Endothelial cell of umbilical vein (primary cell): ENCODE measurements around the gene RTF2. TPM values are rescaled to one million over a fixed set of nuclear protein-coding genes. Genes with fewer than 3 reads are reported as not detected.

Experiments
- BruUV-seq: library from RNA; stranded (reverse); fragments of 400-500 nt; replicated peaks from 2 replicates; lab custom pipeline; 2021; lab: Mats Ljungman, UMichigan
- CTCF ChIA-PET: fragments of 300-600, 350-600 bp; sonication (Branson Sonifier 250); formaldehyde crosslinking; loops from one replicate; lab custom pipeline; 2021; ENCODE audit warnings: antibody characterized with exemption, inconsistent platforms; lab: Charles Lee
- POLR2A ChIA-PET: fragments of 300-600, 350-600 bp; sonication (Branson Sonifier 250); formaldehyde crosslinking; loops from one replicate; lab custom pipeline; 2021; ENCODE audit warnings: antibody characterized with exemption, inconsistent platforms; lab: Charles Lee
- DNase-seq: peaks from one replicate; pipeline ENCODE4 v3.0.0-alpha.2; 2011; ENCODE audit warnings: low read depth, low spot score
- FAIRE-seq: peaks from 2 replicates; lab custom pipeline; 2011; peaks lifted over from hg19 to GRCh38; lab: Jason Lieb, UNC
- H2AFZ ChIP-seq: 2 replicates; pipeline ENCODE4 v1.6.0; 2012; ENCODE audit warnings: low read depth, low read length, control low read depth, inconsistent platforms
- H3K27ac ChIP-seq: 2 replicates; pipeline ENCODE4 v1.5.1; 2011; ENCODE audit warnings: low read depth, mild to moderate bottlenecking, control low read depth, low read length, moderate library complexity; ENCODE audit not compliant: insufficient read depth
- H3K27me3 ChIP-seq, 2 experiments: 2 replicates each; pipeline versions ENCODE4 v1.6.0 to v1.6.1; 2011; ENCODE audit warnings: low read length in 2 of 2, mixed read lengths in 1 of 2; ENCODE audit not compliant: control insufficient read depth in 2 of 2, insufficient read depth in 2 of 2
- H3K36me3 ChIP-seq, 2 experiments: 2 replicates in 1 of 2; 3 replicates in 1 of 2; pipeline ENCODE4 v1.5.1; 2011; ENCODE audit warnings: low read length in 2 of 2, mild to moderate bottlenecking in 1 of 2, moderate library complexity in 1 of 2; ENCODE audit not compliant: control insufficient read depth in 2 of 2, insufficient read depth in 2 of 2; ENCODE audit errors: extremely low read depth in 1 of 2
- H3K4me1 ChIP-seq: 3 replicates; pipeline ENCODE4 v1.5.1; 2011; ENCODE audit warnings: mild to moderate bottlenecking, low read length; ENCODE audit not compliant: control insufficient read depth, insufficient read depth; ENCODE audit errors: extremely low read depth
- H3K4me2 ChIP-seq: 2 replicates; pipeline ENCODE4 v1.6.1; 2011; ENCODE audit warnings: low read length, control low read depth, mixed read lengths; ENCODE audit not compliant: insufficient read depth
- H3K4me3 ChIP-seq, 3 experiments: fragments of 200-600 bp in 1 of 3; sonication (generic), shearing (Covaris generic) in 1 of 3; replicated peaks in 1 of 3; 2 replicates each; pipeline ENCODE4 v1.5.1; 2011 to 2016; ENCODE audit warnings: control low read depth in 3 of 3, low read length in 3 of 3, mild to moderate bottlenecking in 2 of 3, inconsistent platforms in 1 of 3, low read depth in 1 of 3, moderate library complexity in 1 of 3; ENCODE audit not compliant: insufficient read depth in 1 of 3
- H3K79me2 ChIP-seq: 2 replicates; pipeline ENCODE4 v1.6.0; 2012; ENCODE audit warnings: low read length, inconsistent platforms; ENCODE audit not compliant: control insufficient read depth, insufficient read depth
- H3K9ac ChIP-seq: replicated peaks from 2 replicates; pipeline ENCODE3; 2011; ENCODE audit warnings: low read length, control low read depth; ENCODE audit not compliant: insufficient read depth; ENCODE audit errors: extremely low read depth
- H3K9me1 ChIP-seq: replicated peaks from 3 replicates; pipeline ENCODE4 v1.6.0; 2011; ENCODE audit warnings: mild to moderate bottlenecking, low read length; ENCODE audit not compliant: control insufficient read depth, insufficient read depth; ENCODE audit errors: extremely low read depth
- H3K9me3 ChIP-seq: replicated peaks from 2 replicates; pipeline ENCODE4 v1.5.1; 2012; ENCODE audit warnings: low read length, inconsistent platforms; ENCODE audit not compliant: control insufficient read depth, insufficient read depth
- H4K20me1 ChIP-seq: replicated peaks from 2 replicates; pipeline ENCODE3; 2011; ENCODE audit warnings: mild to moderate bottlenecking, low read length; ENCODE audit not compliant: control insufficient read depth, insufficient read depth; ENCODE audit errors: extremely low read depth
- CTCF ChIP-seq, 2 donors: IDR thresholded peaks; 1 replicate in 1 of 2; 2 replicates in 1 of 2; pipeline ENCODE4 v1.5.1; 2011; ENCODE audit warnings: low read length in 2 of 2, mild to moderate bottlenecking in 2 of 2, moderate library complexity in 2 of 2, control low read depth in 1 of 2, inconsistent platforms in 1 of 2, low read depth in 1 of 2; ENCODE audit not compliant: insufficient read depth in 1 of 2; ENCODE audit errors: extremely low read depth in 1 of 2
- EZH2 ChIP-seq: IDR thresholded peaks from 2 replicates; pipeline ENCODE4 v1.6.1; 2012; ENCODE audit warnings: borderline replicate concordance, low read depth, mild to moderate bottlenecking, moderate library complexity, low read length, inconsistent platforms; ENCODE audit not compliant: severe bottlenecking
- FOS ChIP-seq: IDR thresholded peaks from 2 replicates; pipeline ENCODE4 v1.6.1; 2011; ENCODE audit warnings: mild to moderate bottlenecking, low read length, moderate library complexity, borderline replicate concordance; ENCODE audit not compliant: insufficient read depth
- GATA2 ChIP-seq: IDR thresholded peaks from 2 replicates; pipeline ENCODE4 v1.7.0; 2011; ENCODE audit warnings: low read depth, mild to moderate bottlenecking, moderate library complexity, mixed read lengths, low read length; ENCODE audit not compliant: insufficient read length, insufficient read depth
- JUN ChIP-seq: IDR thresholded peaks from 2 replicates; pipeline ENCODE4 v1.6.1; 2011; ENCODE audit warnings: borderline replicate concordance, low read depth; ENCODE audit not compliant: insufficient read length, insufficient read depth
- MAX ChIP-seq: IDR thresholded peaks from 2 replicates; pipeline ENCODE4 v1.6.1; 2011; ENCODE audit not compliant: insufficient read depth, insufficient read length
- MYC ChIP-seq: IDR thresholded peaks from one replicate; pipeline ENCODE4 v1.6.1; 2011; ENCODE audit warnings: mild to moderate bottlenecking, low read depth, low read length
- POLR2A ChIP-seq: IDR thresholded peaks from 2 replicates; pipeline ENCODE4 v1.6.1; 2012; ENCODE audit warnings: low read depth, mild to moderate bottlenecking, control low read depth, low read length
- POLR2AphosphoS5 ChIP-seq: IDR thresholded peaks from 2 replicates; pipeline ENCODE4 v1.6.1; 2012; ENCODE audit warnings: low read depth, mild to moderate bottlenecking, control low read depth, low read length, moderate library complexity; ENCODE audit not compliant: insufficient read depth
- dilution Hi-C: fragments of 300-500 bp; cut with MboI; formaldehyde crosslinking; loops from one replicate; pipeline ENCODE4 v1.15.0; 2019; ENCODE audit warnings: low sequenced_read_pairs; ENCODE audit not compliant: extremely low pct_ligation_motif_present
- intact Hi-C: fragments of 100-400 bp; cut with micrococcal nuclease; formaldehyde crosslinking; loops from one replicate; pipeline ENCODE4 v1.10.0; 2022
- polyA plus RNA-seq, 4 experiments: library from polyadenylated mRNA; depleted of rRNA in 3 of 4; stranded (reverse) in 3 of 4; unstranded in 1 of 4; fragments of >200 nt; gene quantifications; 2 replicates each; pipeline versions ENCODE4 v1.2.1 to v1.2.3, GENCODE V29; 2011 to 2012; ENCODE audit warnings: missing spikeins in 1 of 4
- total RNA-seq: library from RNA; stranded (reverse); gene quantifications from 2 replicates; pipeline ENCODE4 v1.2.3, GENCODE V29; 2021

The RTF2 gene
- total and polyA plus RNA-seq, 2 donors (not counting 3 experiments of a cell fraction or from before 2014, with no cell fraction given), result 68.8 to 84.7 TPM

GRCh38 chr20:56433880-56434255 is 34.6 kb upstream of the RTF2 start:
- H3K9me3 ChIP-seq, result no peaks in the 10 kb centered on the region
- no peak overlapping the region for H3K4me3 ChIP-seq
- TF ChIP-seq JUN (no peak), MAX (no peak), CTCF (IDR thresholded peaks at IDR 0.05; ENCODE audit: extremely low read depth in 1 of 2, insufficient read depth in 1 of 2, low read depth in 1 of 2, low read length in 2 of 2) (no peak), FOS (no peak), POLR2A (no peak), EZH2 (no peak), POLR2AphosphoS5 (no peak), MYC (no peak), GATA2 (no peak)
- no peaks in the 10 kb centered on the region for H3K79me2 ChIP-seq
- no peak overlapping the region for H3K4me2 ChIP-seq
- intact Hi-C loops (no loop called here), dilution Hi-C loops (no loop called here)
- POLR2A ChIA-PET, result no interaction called here
- H3K9me1 ChIP-seq, result no peaks in the 10 kb centered on the region
- peaks cover 2% of the 10 kb centered on the region for H3K4me1 ChIP-seq
- BruUV-seq, result no TSS peak
- no peak overlapping the region for H3K27ac ChIP-seq
- no peaks in the 10 kb centered on the region for H3K36me3 ChIP-seq
- CTCF ChIA-PET, result interaction anchor here (0.7 kb wide), 1 partner anchor 13 kb away, joined by 3 read pairs; no protein-coding TSS in a partner anchor
- FAIRE-seq (no peak), DNase-seq (no peak)
- H3K9ac ChIP-seq, result no peak overlapping the region
- no peaks in the 10 kb centered on the region for H4K20me1 ChIP-seq
- H3K27me3 ChIP-seq, result peaks cover 38 to 43% of the 10 kb centered on the region in 2 experiments
- no peak overlapping the region for H2AFZ ChIP-seq
